Measurements from ENCODE around the gene ZBTB8OS.
A peak's percentile ranks its signal among the peaks of the same experiment; 100 is the strongest.
"Not testable (repeated sequence)": the region's sequence is repeated elsewhere in the genome, so short reads cannot be mapped to it uniquely, and the experiment has no call there.

Gene ZBTB8OS

DNA sequence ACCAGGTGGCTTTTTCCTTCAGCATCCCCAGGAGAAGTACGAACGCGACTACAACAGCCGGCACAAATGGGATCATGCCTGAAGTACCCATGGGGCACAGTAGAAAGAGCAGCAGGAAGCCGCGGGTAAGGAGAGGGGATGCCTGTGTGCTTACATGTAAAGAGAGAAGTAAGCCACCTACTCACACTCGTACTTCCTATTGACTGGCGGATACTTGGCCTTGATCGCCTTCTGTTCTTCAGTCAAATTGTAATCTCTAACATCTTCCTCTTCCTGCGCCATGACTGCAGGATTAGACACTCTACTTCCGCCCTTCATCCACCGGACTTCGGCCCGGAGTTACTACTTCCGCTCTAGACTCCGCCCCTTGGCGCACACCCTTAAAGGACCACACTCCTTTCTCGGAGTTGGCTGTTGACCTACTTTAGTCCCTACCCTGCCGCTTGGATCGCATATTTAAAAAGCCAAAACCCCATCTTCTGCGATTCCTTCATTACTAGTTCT is at the start of gene ZBTB8OS:
Gene ZBTB8OS, minus strand, starts transcription at position 303 of the 504 bp plus-strand sequence. Its CDS starts 21 bp downstream, at position 282.
- DNase-seq (ENCODE audit: insufficient read length, low spot score) (peak; percentile 77), FAIRE-seq (no peak)
- TF ChIP-seq, protein P1, sequence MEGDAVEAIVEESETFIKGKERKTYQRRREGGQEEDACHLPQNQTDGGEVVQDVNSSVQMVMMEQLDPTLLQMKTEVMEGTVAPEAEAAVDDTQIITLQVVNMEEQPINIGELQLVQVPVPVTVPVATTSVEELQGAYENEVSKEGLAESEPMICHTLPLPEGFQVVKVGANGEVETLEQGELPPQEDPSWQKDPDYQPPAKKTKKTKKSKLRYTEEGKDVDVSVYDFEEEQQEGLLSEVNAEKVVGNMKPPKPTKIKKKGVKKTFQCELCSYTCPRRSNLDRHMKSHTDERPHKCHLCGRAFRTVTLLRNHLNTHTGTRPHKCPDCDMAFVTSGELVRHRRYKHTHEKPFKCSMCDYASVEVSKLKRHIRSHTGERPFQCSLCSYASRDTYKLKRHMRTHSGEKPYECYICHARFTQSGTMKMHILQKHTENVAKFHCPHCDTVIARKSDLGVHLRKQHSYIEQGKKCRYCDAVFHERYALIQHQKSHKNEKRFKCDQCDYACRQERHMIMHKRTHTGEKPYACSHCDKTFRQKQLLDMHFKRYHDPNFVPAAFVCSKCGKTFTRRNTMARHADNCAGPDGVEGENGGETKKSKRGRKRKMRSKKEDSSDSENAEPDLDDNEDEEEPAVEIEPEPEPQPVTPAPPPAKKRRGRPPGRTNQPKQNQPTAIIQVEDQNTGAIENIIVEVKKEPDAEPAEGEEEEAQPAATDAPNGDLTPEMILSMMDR (IDR thresholded peaks at IDR 0.05; ENCODE audit: insufficient read depth, missing control alignments), result no peak

DNA sequence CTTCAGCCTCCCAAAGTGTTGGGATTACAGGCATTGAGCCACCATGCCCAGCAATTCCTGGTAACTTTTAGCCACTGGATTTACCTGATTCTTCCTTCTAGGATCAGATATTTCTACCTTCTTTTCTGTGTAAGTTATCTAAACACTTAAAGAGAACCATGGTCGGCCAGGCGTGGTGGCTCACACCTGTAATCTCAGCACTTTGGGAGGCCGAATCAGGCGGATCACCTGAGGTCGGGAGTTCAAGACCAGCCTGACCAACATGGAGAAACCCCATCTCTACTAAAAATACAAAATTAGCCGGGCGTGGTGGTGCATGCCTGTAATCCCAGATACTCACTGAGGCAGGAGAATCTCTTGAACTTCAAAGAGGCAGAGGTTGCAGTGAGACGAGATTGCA is 46.6 kb upstream of the ZBTB8OS start:
- not testable (repeated sequence) for DNase-seq (ENCODE audit: insufficient read length, low spot score); FAIRE-seq

DNA sequence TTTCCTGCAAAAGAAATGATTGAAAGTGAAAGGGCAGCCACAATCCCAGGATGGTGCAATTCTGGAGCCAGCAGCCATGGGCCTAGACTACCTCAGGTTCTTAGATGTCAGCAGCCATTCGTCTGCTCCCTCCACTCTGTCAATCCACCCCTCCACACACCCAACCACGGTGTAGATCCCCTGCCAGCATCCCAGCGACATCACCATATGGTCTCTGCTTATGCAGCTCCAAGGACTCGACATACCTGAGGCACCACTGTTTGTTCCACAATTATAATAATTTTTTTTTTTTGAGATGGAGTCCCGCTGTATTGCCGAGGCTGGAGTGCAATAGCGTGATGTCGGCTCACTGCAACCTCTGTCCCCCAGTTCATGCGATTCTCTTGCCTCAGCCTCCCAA is 45.7 kb upstream of the ZBTB8OS start:
- TF ChIP-seq, protein P1 (IDR thresholded peaks at IDR 0.05; ENCODE audit: insufficient read depth, missing control alignments), result no peak
- FAIRE-seq (no peak), DNase-seq (ENCODE audit: insufficient read length, low spot score) (no peak)

DNA sequence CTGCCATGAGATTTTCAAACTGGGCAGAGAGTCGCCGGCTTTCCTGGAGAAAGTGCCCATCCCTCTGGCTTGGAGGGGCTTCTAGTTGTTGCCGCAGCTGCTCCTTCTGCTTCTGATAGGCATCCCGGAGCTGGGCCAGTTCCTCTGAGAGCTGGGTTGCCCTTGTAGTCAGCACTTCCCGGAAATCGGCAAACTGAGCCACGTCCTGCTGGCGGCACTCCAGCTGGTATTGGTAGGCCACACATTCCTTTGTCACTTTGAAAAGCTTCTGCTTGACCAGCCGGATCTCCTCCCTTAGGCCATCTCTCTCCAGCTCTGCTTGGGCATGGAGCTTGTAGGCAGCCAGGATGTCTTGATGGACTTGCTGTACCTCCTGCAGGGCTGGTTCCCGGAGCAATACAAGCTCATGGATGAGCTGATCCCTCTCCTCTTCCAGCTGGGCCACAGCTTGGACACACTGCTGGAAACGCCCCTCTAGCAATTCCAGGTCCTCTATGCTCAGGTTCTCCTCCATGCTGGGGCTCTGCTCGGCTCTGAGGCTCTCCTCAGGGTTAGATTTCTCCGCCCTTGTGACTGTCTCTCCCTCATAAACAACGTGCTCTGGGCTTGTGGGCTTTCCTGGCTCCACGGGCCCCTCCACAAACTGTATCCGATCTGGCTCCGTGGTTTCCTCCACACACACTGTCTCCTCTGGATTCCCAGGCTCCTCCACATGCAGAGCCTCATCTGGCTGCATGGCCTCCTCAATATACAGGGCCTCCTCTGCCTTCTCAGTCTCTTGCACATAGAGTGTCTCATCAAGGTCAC is 45.0 kb upstream of the ZBTB8OS start:
- TF ChIP-seq, protein P1 (IDR thresholded peaks at IDR 0.05; ENCODE audit: insufficient read depth, missing control alignments), result no peak
- DNase-seq (ENCODE audit: insufficient read length, low spot score), result no peak
- FAIRE-seq, result no peak

DNA sequence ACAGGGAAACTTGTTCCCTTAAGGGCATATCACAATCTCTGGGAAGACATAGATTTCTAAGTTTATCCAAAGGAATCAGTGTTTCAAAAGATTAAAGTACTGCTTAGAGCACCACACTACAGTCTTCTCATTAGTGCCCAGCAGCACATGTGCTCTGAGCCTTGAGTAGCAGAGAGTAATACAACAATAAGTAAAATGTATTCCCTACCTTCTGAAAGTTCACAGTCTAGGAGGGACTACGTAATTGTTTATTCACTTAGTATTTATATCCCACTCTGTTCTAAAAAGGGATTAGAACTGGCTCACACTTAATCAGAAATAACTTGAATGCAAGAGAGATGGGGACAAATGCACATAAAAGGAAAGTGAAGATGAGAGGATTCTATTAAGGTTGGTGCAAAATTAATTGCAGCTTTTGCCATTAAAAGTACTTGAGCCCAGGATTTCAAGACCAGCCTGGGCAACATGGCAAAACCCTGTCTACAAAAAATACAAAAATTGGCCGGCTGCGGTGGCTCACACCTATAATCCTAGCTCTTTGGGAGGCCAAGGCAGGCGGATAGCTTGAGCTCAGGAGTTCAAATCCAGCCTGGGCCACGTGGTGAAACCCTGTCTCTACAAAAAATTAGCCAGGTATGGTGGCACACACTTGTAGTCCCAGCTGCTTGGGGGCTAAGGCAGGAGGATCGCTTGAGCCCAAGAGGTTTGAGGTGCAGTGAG is 43.3 kb upstream of the ZBTB8OS start:
- DNase-seq (ENCODE audit: insufficient read length, low spot score) (no peak), FAIRE-seq (no peak)
- TF ChIP-seq, protein P1 (IDR thresholded peaks at IDR 0.05; ENCODE audit: insufficient read depth, missing control alignments), result no peak

DNA sequence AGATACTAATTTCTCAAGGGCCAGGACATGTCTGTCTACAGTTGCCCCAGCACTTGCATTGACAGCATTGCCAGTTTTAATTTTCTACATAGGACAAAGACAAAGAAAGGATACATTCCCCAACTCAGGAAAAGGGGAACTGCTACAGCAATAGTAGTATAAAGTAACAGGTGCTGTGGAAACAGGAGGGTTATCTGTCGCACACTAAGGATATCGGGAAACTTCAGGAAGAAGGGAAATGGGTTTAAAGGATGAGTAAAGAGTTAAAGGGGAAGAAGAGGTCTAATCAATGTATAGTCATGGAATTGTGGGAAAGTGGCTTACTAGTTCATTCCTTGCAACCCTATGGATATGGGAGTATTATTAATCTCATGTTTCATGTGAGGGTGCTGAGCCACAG is 36.0 kb upstream of the ZBTB8OS start:
- FAIRE-seq (no peak), DNase-seq (ENCODE audit: insufficient read length, low spot score) (no peak)
- TF ChIP-seq, protein P1 (IDR thresholded peaks at IDR 0.05; ENCODE audit: insufficient read depth, missing control alignments), result no peak

DNA sequence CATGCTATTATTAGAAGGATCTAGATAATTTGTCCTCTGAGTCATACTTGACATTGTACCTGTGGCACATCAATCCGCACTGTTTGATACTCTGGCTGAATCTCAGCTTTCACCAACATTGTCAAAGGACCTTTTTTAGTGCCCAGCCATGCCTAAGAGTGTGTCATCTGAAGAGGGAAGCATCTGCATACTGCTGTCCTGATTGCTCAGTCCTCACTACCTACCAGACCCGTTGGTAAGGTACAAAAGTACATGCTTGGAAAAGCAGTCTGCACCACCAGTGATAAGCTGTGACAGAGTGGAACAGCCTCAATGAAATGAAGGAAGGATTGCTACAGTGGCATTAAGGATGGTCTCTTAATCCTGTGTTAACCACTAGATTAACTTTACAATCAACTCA is 35.1 kb upstream of the ZBTB8OS start:
- TF ChIP-seq, protein P1 (IDR thresholded peaks at IDR 0.05; ENCODE audit: insufficient read depth, missing control alignments), result no peak
- DNase-seq (ENCODE audit: insufficient read length, low spot score), result no peak
- no peak for FAIRE-seq
